HuH-7 (cell line): ENCODE data around the gene TGDS.
"Not testable (repeated sequence)": the region's sequence is repeated elsewhere in the genome, so short reads cannot be mapped to it uniquely, and the experiment has no call there.

Experiments used
- DNase-seq: peaks from one replicate; pipeline ENCODE4 v3.0.0; 2011; ENCODE audit warnings: low spot score

The TGDS gene

GRCh38 chr13:94595950-94596574, at the start of gene TGDS:
Gene TGDS, minus strand, starts transcription at chr13:94596152. Its CDS starts 16 bp downstream, at chr13:94596136.
- peak; percentile 42 for DNase-seq

- no peak for DNase-seq
Observed at GRCh38 chr13:94641409-94641941, 45.5 kb upstream of the TGDS start.

GRCh38 chr13:94640721-94641120, 44.8 kb upstream of the TGDS start:
- DNase-seq, result no peak

GRCh38 chr13:94637677-94638076, 41.7 kb upstream of the TGDS start:
- not testable (repeated sequence) for DNase-seq

GRCh38 chr13:94636942-94637578, 41.1 kb upstream of the TGDS start:
- DNase-seq, result no peak

- DNase-seq, result not testable (repeated sequence)
Observed at GRCh38 chr13:94636096-94636495, 40.1 kb upstream of the TGDS start.

- no peak for DNase-seq
Observed at GRCh38 chr13:94632226-94632980, 36.5 kb upstream of the TGDS start.

- no peak for DNase-seq
Observed at GRCh38 chr13:94630858-94631257, 34.9 kb upstream of the TGDS start.

- DNase-seq, result no peak
Observed at GRCh38 chr13:94623316-94623715, 27.4 kb upstream of the TGDS start.

- no peak for DNase-seq
Observed at GRCh38 chr13:94622344-94622743, 26.4 kb upstream of the TGDS start.

- DNase-seq, result no peak
Observed at GRCh38 chr13:94620286-94620896, 24.4 kb upstream of the TGDS start.

GRCh38 chr13:94617389-94618000, 21.5 kb upstream of the TGDS start:
- no peak for DNase-seq

- DNase-seq, result no peak
Observed at GRCh38 chr13:94613051-94613450, 17.1 kb upstream of the TGDS start.

GRCh38 chr13:94612050-94612449, 16.1 kb upstream of the TGDS start:
- DNase-seq, result no peak

GRCh38 chr13:94610475-94610874, 14.5 kb upstream of the TGDS start:
- no peak for DNase-seq

- no peak for DNase-seq
Observed at GRCh38 chr13:94609196-94609595, 13.2 kb upstream of the TGDS start.

- DNase-seq, result no peak
Observed at GRCh38 chr13:94608586-94608985, 12.6 kb upstream of the TGDS start.

GRCh38 chr13:94607939-94608338, 12.0 kb upstream of the TGDS start:
- no peak for DNase-seq

GRCh38 chr13:94607056-94607455, 11.1 kb upstream of the TGDS start:
- DNase-seq, result no peak

GRCh38 chr13:94602467-94602866, 6.5 kb upstream of the TGDS start:
- DNase-seq, result no peak

GRCh38 chr13:94601446-94602431, 5.8 kb upstream of the TGDS start, which contains the start of gene GPR180:
Gene GPR180, plus strand, starts transcription at chr13:94601857. Its CDS starts 71 bp downstream, at chr13:94601928.
- DNase-seq, result peak; percentile 59
